Measurements from ENCODE around the gene SMPD3.

- TF ChIP-seq CTCF (IDR thresholded peaks at IDR 0.05), result no peak
- TF ChIP-seq POLR2A (IDR thresholded peaks at IDR 0.05), result no peak
Observed at GRCh38 chr16:68374246-68374805, 74.0 kb downstream of the SMPD3 start.
